Bronchial epithelial cell (primary cell): Measurements from ENCODE around the gene MELK. TPM values are rescaled to one million over a fixed set of nuclear protein-coding genes. Genes with fewer than 3 reads are reported as not detected.
"Not testable (repeated sequence)": the region's sequence is repeated elsewhere in the genome, so short reads cannot be mapped to it uniquely, and the experiment has no call there.

Experiments used
- DNase-seq: peaks from one replicate; pipeline ENCODE4 v3.0.0-alpha.2; 2010; ENCODE audit warnings: low read depth
- FAIRE-seq: peaks from 2 replicates; lab custom pipeline; 2011; peaks lifted over from hg19 to GRCh38; lab: Jason Lieb, UNC
- H3K27me3 ChIP-seq: 2 replicates; pipeline ENCODE4 v1.5.1; 2011; ENCODE audit warnings: low read length; ENCODE audit not compliant: control insufficient read depth, insufficient read depth
- H3K36me3 ChIP-seq: 2 replicates; pipeline ENCODE4 v1.5.1; 2011; ENCODE audit warnings: low read length; ENCODE audit not compliant: control insufficient read depth, insufficient read depth
- H3K4me3 ChIP-seq: 2 replicates; pipeline ENCODE4 v1.5.1; 2011; ENCODE audit warnings: mild to moderate bottlenecking, low read depth, low read length, control low read depth
- CTCF ChIP-seq: IDR thresholded peaks from 2 replicates; pipeline ENCODE4 v1.5.1; 2011; ENCODE audit warnings: mild to moderate bottlenecking, moderate library complexity, low read length, control low read depth, inconsistent platforms; ENCODE audit not compliant: insufficient read depth, severe bottlenecking
- total RNA-seq: library from RNA; depleted of rRNA; stranded (reverse); fragments of >200 nt; gene quantifications from 2 replicates; pipeline ENCODE4 v1.2.1, GENCODE V29; 2014

MELK gene
- total RNA-seq, 1 donor from 2014 or later: 8.2 TPM

- FAIRE-seq (no peak), DNase-seq (no peak)
- Histone ChIP-seq H3K27me3 (no peaks in the 10 kb centered on the region), H3K4me3 (no peak overlapping the region), H3K36me3 (no peaks in the 10 kb centered on the region)
- no peak for TF ChIP-seq CTCF
These were observed 21.6 kb upstream of the MELK start for GRCh38 chr9:36551129-36551528.

- H3K4me3 ChIP-seq: no peak overlapping the region
- FAIRE-seq (no peak), DNase-seq (no peak)
- no peaks in the 10 kb centered on the region for H3K36me3 ChIP-seq
- no peak for TF ChIP-seq CTCF
- no peaks in the 10 kb centered on the region for H3K27me3 ChIP-seq
These were observed 20.8 kb upstream of the MELK start for GRCh38 chr9:36551910-36552309.

- FAIRE-seq (no peak), DNase-seq (no peak)
- no peaks in the 10 kb centered on the region for H3K27me3 ChIP-seq
- no peak overlapping the region for H3K4me3 ChIP-seq
- no peak for TF ChIP-seq CTCF
- H3K36me3 ChIP-seq: no peaks in the 10 kb centered on the region
These were observed 13.5 kb upstream of the MELK start for GRCh38 chr9:36559036-36559695.

GRCh38 chr9:36560771-36561170 is 11.9 kb upstream of the MELK start:
- Histone ChIP-seq H3K27me3 (no peaks in the 10 kb centered on the region), H3K4me3 (no peak overlapping the region), H3K36me3 (no peaks in the 10 kb centered on the region)
- FAIRE-seq (no peak), DNase-seq (no peak)
- TF ChIP-seq CTCF: no peak

- not testable (repeated sequence) for FAIRE-seq, H3K4me3 ChIP-seq, DNase-seq, H3K27me3 ChIP-seq, H3K36me3 ChIP-seq
These were observed 9.9 kb upstream of the MELK start for GRCh38 chr9:36562801-36563200.

GRCh38 chr9:36566813-36567221 is 5.9 kb upstream of the MELK start:
- DNase-seq: no peak
- no peak for FAIRE-seq

GRCh38 chr9:36568681-36569080 is 4.0 kb upstream of the MELK start:
- H3K4me3 ChIP-seq, H3K36me3 ChIP-seq, FAIRE-seq, H3K27me3 ChIP-seq, DNase-seq: not testable (repeated sequence)

More at GRCh38 chr9:36566813-36567221, 5.9 kb upstream of the MELK start:
- Histone ChIP-seq H3K36me3 (no peaks in the 10 kb centered on the region), H3K27me3 (no peaks in the 10 kb centered on the region), H3K4me3 (no peak overlapping the region)
- TF ChIP-seq CTCF: no peak
